ENCODE results near the gene MBP. TPM values are rescaled to one million over a fixed set of nuclear protein-coding genes. Genes with fewer than 3 reads are reported as not detected.

The MBP gene
- total RNA-seq, 1 donor = 25.8 TPM

DNA sequence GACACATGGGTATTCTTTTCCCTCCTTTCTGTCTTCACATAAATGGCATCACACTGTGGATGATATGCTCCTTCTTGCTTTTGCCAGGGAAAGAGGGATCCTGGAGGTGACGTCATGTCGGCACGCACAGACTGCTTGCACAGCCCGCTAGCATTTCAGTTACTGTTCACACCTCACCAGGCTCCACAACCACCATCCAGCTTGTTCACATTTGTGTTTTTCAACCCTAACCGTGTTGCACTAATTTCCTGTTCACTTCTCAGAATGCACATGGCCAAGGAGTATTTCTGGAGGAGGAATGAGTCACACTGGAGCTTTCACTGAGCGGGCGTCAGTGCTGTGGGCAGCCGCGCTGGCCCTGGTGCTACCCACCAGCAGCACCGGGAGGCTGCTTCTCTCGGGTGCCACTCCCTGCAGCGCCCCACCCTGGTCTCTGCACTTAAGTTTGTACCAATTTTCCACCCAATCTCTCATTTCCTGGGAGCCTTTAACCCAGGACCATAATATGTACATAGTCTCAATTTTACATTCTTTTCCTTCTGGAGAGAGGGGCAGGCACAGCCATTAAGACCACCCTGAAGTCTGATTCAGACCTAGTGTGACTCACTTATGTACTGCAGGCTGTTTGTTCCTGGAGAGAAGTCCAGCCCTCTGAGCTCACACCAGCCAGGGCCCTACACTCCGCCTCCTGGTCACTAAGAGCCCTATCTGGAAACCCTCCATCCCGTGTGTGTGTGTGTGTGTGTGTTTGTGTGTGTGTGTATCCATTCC lies 65.1 kb downstream of the MBP start:
- H3K4me3 ChIP-seq (ENCODE audit: low read depth, low read length) = no peak overlapping the region
- DNase-seq (ENCODE audit: low read depth) = peak; percentile 92
- TF ChIP-seq, protein P1, sequence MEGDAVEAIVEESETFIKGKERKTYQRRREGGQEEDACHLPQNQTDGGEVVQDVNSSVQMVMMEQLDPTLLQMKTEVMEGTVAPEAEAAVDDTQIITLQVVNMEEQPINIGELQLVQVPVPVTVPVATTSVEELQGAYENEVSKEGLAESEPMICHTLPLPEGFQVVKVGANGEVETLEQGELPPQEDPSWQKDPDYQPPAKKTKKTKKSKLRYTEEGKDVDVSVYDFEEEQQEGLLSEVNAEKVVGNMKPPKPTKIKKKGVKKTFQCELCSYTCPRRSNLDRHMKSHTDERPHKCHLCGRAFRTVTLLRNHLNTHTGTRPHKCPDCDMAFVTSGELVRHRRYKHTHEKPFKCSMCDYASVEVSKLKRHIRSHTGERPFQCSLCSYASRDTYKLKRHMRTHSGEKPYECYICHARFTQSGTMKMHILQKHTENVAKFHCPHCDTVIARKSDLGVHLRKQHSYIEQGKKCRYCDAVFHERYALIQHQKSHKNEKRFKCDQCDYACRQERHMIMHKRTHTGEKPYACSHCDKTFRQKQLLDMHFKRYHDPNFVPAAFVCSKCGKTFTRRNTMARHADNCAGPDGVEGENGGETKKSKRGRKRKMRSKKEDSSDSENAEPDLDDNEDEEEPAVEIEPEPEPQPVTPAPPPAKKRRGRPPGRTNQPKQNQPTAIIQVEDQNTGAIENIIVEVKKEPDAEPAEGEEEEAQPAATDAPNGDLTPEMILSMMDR (IDR thresholded peaks at IDR 0.05; ENCODE audit: insufficient read depth, low read length) = peak; percentile 28

DNA sequence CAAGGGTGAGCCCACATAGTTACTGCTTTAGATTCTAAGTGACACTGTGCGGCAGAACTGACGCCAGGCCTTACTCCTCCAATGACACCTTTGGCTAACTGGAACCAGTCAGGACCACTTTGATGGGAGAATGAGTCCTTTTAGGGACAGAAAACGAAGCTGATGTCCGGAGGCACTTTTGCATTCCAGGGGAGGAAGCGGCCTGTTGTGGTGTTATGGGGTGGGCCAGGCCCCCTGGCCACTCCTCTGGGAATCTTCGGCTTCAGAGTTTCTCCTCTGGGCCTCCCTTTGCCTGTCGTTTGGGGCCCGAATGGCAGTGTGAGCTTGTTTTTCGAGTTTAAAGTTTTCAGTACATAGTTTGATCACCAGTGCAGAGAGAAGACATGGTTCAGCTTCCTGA lies 65.9 kb downstream of the MBP start:
- no peak overlapping the region for H3K4me3 ChIP-seq (ENCODE audit: low read depth, low read length)
- TF ChIP-seq, protein P1 (IDR thresholded peaks at IDR 0.05; ENCODE audit: insufficient read depth, low read length) = no peak
- no peak for DNase-seq (ENCODE audit: low read depth)

DNA sequence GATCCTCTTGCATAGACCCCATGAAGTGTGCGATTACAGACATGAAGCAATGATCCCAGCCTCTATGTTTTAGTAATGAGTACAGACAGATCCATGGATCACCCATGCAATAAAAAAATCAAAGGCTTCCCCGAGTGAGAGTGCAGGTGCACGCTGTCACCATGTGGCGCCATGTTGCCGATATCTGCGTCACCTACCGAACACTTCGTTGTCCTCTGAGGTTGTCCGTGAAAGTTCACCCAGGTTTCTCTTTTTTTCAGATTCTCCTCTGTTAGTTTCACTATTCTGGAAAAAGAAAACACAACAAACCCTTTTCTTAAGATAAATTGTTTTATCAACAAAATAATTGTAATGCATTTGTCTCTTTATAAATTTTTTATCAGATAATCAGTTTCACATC lies 66.5 kb downstream of the MBP start:
- TF ChIP-seq, protein P1 (IDR thresholded peaks at IDR 0.05; ENCODE audit: insufficient read depth, low read length) = no peak
- H3K4me3 ChIP-seq (ENCODE audit: low read depth, low read length) = no peak overlapping the region
- DNase-seq (ENCODE audit: low read depth) = no peak

DNA sequence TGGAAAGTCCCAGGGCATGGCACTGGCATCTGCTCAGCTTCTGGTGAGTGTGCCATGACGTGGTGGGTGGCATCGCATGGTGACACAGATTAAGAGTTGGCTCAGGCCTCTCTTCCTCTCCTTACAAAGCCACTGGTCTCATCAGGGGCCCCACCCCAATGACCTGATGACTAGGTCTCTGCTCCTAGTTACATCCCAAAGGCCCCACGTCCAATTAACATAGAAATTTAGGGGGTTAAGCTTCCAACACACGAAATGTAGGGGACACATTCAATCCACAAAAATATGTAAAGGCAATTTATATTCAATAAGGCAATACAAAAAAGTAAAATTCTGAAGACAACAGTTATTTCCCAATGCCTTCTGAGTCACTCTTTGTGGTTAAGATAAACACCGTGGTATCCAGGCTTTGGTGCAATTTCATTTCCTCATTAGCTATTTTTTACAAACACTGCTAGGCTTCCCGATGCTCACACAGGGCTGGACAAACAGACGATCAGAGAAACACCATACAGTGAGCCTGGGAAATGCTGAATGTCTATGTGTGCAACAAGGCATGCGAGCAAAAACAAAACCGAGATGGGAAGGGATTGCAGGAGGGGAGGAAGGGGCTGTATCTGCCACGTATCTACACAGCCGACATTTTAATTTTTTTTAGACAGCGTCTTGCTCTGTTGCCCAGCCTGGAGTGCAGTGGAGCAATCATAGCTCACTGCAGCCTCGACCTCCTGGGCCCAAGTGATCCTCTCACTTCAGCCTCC lies 67.2 kb downstream of the MBP start:
- no peak overlapping the region for H3K4me3 ChIP-seq (ENCODE audit: low read depth, low read length)
- peak; percentile 96 for DNase-seq (ENCODE audit: low read depth)
- TF ChIP-seq, protein P1 (IDR thresholded peaks at IDR 0.05; ENCODE audit: insufficient read depth, low read length) = no peak

DNA sequence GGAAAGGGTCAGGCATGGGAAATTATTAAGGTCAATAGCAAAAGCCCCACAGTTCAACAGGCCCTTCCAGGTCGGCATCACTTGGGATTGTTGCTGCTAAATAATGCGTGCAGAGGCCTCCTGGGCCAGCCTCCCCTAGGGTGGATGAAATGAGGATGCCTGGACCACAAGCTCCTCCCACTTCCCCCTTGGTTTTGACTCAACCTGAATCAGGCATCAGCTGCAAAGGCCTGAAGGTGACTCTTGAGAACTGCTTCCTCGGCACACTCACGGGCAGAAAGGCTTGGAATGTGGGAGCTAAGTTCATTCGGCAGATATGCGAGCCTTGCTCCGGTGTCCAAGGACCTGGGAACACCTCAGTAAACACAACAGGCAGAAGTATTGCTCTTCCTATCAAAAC lies 69.3 kb downstream of the MBP start:
- peak; percentile 18 for DNase-seq (ENCODE audit: low read depth)
- TF ChIP-seq, protein P1 (IDR thresholded peaks at IDR 0.05; ENCODE audit: insufficient read depth, low read length) = no peak
- no peak overlapping the region for H3K4me3 ChIP-seq (ENCODE audit: low read depth, low read length)

DNA sequence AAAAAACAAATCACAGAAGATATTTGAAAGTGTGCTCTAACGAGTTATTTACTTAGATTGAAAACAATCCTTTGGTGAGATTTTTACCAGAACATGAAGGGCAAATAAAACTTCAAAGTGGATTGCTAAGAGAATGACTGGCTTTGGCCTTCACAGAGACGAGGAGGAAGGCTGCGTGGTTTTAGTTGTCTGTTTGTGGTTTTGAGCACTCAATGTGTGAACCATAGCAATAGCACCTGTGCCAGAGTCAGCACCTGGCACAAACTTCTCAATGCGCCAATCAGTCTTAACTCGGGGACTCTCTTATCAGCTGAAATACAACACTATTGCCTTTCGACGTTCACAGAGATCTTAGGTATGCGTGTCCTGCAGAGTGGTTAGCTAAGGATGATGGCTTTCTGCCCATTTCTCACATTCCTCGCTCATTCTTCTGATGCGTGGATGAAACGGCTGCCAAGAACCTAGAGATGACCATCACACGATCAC lies 70.0 kb downstream of the MBP start:
- DNase-seq (ENCODE audit: low read depth) = peak; percentile 62

More for the DNA sequence above, 70.0 kb downstream of the MBP start:
- H3K4me3 ChIP-seq (ENCODE audit: low read depth, low read length) = no peak overlapping the region
- TF ChIP-seq, protein P1 (IDR thresholded peaks at IDR 0.05; ENCODE audit: insufficient read depth, low read length) = no peak

All from fibroblast of the aortic adventitia (primary cell).